HEK293 (cell line): ENCODE data around the gene ATG2A.

Experiments
- SP2 ChIP-seq: fragments of 450-650 bp; formaldehyde crosslinking; IDR thresholded peaks from 2 replicates; pipeline ENCODE4 v1.5.1; 2016; ENCODE audit warnings: missing biosample characterization, missing genetic modification characterization
- ZBTB17 ChIP-seq: fragments of 450-650 bp; formaldehyde crosslinking; IDR thresholded peaks from 2 replicates; pipeline ENCODE4 v1.5.1; 2016; ENCODE audit warnings: missing biosample characterization, missing genetic modification characterization
- ZBTB7A ChIP-seq: fragments of 450-650 bp; formaldehyde crosslinking; IDR thresholded peaks from 2 replicates; pipeline ENCODE4 v1.5.1; 2016; ENCODE audit warnings: low read depth, missing biosample characterization, missing genetic modification characterization
- ZBTB8A ChIP-seq: fragments of 450-650 bp; formaldehyde crosslinking; IDR thresholded peaks from 2 replicates; pipeline ENCODE4 v1.5.1; 2016; ENCODE audit warnings: missing biosample characterization, missing genetic modification characterization
- ZNF140 ChIP-seq: fragments of 450-650 bp; formaldehyde crosslinking; IDR thresholded peaks from 2 replicates; pipeline ENCODE4 v1.5.1; 2016; ENCODE audit warnings: missing biosample characterization, missing genetic modification characterization
- ZNF157 ChIP-seq: fragments of 450-650 bp; formaldehyde crosslinking; IDR thresholded peaks from 2 replicates; pipeline ENCODE4 v1.5.1; 2016; ENCODE audit warnings: missing biosample characterization, missing genetic modification characterization
- ZNF24 ChIP-seq: fragments of 450-650 bp; formaldehyde crosslinking; IDR thresholded peaks from 2 replicates; pipeline ENCODE4 v1.5.1; 2016; ENCODE audit warnings: missing biosample characterization, missing genetic modification characterization
- ZNF274 ChIP-seq, 2 experiments: fragments of 200-500 bp in 1 of 2; fragments of 450-650 bp in 1 of 2; sonication (Bioruptor generic) in 1 of 2; formaldehyde crosslinking in 1 of 2; IDR thresholded peaks; 2 replicates each; pipeline versions ENCODE4 v1.5.1 to v1.6.1; 2014 to 2016; ENCODE audit warnings: borderline replicate concordance in 1 of 2, inconsistent platforms in 1 of 2, low read length in 1 of 2, missing biosample characterization in 1 of 2, missing genetic modification characterization in 1 of 2
- ZNF560 ChIP-seq: fragments of 450-650 bp; formaldehyde crosslinking; IDR thresholded peaks from 2 replicates; pipeline ENCODE4 v1.5.1; 2017; ENCODE audit warnings: missing biosample characterization, missing genetic modification characterization, borderline replicate concordance
- ZNF777 ChIP-seq: fragments of 450-650 bp; formaldehyde crosslinking; IDR thresholded peaks from 2 replicates; pipeline ENCODE4 v1.5.1; 2017; ENCODE audit warnings: missing biosample characterization, missing genetic modification characterization, borderline replicate concordance
- TF ChIP-seq, protein P1 (sequence below): fragments of 450-650 bp; formaldehyde crosslinking; IDR thresholded peaks from 2 replicates; pipeline ENCODE4 v1.5.1; 2016; ENCODE audit warnings: missing biosample characterization, missing genetic modification characterization
- TF ChIP-seq, protein P2 (sequence below): fragments of 450-650 bp; formaldehyde crosslinking; IDR thresholded peaks from 2 replicates; pipeline ENCODE4 v1.5.1; 2016; ENCODE audit warnings: missing biosample characterization, missing genetic modification characterization

DNA sequence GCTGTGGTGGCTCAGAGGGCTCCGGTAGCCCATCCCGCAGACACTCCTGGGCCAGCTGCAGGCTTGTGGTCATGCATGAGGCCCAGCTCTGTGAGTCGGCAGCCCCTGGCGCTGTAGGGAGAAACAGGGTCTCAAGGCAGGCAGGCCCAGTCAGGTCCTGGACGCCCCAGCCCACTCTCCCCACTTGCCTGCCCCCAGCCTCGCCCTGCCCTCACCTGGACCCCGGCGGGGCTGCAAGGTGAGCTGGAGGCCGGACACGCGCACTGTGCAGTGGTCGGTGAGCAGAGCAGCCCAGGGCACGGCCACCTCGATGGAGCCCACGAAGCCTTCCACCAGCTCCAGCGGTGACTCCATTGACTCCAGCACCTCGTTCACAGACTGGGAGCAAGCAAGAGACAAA, 2.9 kb downstream of the ATG2A start:
- no peak for TF ChIP-seq SP2 (tag by site-specific recombination)
- TF ChIP-seq, protein P1, sequence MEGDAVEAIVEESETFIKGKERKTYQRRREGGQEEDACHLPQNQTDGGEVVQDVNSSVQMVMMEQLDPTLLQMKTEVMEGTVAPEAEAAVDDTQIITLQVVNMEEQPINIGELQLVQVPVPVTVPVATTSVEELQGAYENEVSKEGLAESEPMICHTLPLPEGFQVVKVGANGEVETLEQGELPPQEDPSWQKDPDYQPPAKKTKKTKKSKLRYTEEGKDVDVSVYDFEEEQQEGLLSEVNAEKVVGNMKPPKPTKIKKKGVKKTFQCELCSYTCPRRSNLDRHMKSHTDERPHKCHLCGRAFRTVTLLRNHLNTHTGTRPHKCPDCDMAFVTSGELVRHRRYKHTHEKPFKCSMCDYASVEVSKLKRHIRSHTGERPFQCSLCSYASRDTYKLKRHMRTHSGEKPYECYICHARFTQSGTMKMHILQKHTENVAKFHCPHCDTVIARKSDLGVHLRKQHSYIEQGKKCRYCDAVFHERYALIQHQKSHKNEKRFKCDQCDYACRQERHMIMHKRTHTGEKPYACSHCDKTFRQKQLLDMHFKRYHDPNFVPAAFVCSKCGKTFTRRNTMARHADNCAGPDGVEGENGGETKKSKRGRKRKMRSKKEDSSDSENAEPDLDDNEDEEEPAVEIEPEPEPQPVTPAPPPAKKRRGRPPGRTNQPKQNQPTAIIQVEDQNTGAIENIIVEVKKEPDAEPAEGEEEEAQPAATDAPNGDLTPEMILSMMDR (tag by site-specific recombination) = no peak
- TF ChIP-seq ZNF274 (IDR thresholded peaks at IDR 0.05; ENCODE audit: low read length) = no peak
- TF ChIP-seq ZNF274 (tag by site-specific recombination; IDR thresholded peaks at IDR 0.05; ENCODE audit: borderline replicate concordance) = no peak
- TF ChIP-seq ZBTB8A (tag by site-specific recombination) = no peak
- TF ChIP-seq, protein P2, sequence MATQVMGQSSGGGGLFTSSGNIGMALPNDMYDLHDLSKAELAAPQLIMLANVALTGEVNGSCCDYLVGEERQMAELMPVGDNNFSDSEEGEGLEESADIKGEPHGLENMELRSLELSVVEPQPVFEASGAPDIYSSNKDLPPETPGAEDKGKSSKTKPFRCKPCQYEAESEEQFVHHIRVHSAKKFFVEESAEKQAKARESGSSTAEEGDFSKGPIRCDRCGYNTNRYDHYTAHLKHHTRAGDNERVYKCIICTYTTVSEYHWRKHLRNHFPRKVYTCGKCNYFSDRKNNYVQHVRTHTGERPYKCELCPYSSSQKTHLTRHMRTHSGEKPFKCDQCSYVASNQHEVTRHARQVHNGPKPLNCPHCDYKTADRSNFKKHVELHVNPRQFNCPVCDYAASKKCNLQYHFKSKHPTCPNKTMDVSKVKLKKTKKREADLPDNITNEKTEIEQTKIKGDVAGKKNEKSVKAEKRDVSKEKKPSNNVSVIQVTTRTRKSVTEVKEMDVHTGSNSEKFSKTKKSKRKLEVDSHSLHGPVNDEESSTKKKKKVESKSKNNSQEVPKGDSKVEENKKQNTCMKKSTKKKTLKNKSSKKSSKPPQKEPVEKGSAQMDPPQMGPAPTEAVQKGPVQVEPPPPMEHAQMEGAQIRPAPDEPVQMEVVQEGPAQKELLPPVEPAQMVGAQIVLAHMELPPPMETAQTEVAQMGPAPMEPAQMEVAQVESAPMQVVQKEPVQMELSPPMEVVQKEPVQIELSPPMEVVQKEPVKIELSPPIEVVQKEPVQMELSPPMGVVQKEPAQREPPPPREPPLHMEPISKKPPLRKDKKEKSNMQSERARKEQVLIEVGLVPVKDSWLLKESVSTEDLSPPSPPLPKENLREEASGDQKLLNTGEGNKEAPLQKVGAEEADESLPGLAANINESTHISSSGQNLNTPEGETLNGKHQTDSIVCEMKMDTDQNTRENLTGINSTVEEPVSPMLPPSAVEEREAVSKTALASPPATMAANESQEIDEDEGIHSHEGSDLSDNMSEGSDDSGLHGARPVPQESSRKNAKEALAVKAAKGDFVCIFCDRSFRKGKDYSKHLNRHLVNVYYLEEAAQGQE (tag by site-specific recombination) = no peak
- no peak for TF ChIP-seq ZNF777 (tag by site-specific recombination)
- TF ChIP-seq ZNF24 (tag by site-specific recombination) = no peak
- TF ChIP-seq ZBTB17 (tag by site-specific recombination) = no peak
- TF ChIP-seq ZNF140 = no peak
- TF ChIP-seq ZBTB7A (tag by site-specific recombination) = no peak
- no peak for TF ChIP-seq ZNF560 (tag by site-specific recombination)
- TF ChIP-seq ZNF157 (tag by site-specific recombination) = no peak
